Measurements from ENCODE around the gene ATP6AP1. TPM values are rescaled to one million over a fixed set of nuclear protein-coding genes. Genes with fewer than 3 reads are reported as not detected.

ATP6AP1 gene
- total and polyA plus RNA-seq, 2 of the 13 experiments (the other 11 are each of a cell fraction or from before 2014, with no cell fraction given) = 56.7 to 110 TPM

DNA sequence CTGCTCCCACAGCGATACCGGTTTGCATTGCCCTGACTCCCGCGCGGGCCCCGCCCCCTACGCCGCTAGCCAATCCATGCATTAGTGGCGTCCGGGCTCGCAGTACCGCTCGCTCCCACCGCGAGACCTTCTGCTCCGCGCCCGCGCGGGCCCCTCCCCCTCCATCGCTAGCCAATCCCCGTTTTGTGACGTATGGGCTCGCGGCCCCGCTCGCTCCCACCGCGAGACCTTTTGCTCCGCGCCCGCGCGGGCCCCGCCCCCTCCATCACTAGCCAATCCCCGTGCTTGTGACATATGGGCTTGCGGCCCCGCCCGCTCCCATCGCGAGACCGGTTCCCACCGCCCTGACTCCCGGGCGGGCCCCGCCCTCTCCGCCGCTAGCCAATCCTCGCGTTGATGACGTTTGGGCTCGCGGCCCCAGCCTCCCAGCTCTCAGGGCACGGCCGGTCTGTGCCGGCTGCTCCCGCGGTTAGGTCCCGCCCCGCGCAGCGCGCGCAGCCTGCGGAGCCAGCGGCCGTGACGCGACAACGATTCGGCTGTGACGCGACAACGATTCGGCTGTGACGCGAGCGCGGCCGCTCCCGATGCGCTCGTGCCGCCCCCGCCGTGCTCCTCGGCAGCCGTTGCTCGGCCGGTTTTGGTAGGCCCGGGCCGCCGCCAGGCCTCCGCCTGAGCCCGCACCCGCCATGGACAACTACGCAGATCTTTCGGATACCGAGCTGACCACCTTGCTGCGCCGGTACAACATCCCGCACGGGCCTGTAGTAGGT lies 49.5 kb upstream of the ATP6AP1 start, which contains the start of gene EMD (continued):
- TF ChIP-seq, protein P1, sequence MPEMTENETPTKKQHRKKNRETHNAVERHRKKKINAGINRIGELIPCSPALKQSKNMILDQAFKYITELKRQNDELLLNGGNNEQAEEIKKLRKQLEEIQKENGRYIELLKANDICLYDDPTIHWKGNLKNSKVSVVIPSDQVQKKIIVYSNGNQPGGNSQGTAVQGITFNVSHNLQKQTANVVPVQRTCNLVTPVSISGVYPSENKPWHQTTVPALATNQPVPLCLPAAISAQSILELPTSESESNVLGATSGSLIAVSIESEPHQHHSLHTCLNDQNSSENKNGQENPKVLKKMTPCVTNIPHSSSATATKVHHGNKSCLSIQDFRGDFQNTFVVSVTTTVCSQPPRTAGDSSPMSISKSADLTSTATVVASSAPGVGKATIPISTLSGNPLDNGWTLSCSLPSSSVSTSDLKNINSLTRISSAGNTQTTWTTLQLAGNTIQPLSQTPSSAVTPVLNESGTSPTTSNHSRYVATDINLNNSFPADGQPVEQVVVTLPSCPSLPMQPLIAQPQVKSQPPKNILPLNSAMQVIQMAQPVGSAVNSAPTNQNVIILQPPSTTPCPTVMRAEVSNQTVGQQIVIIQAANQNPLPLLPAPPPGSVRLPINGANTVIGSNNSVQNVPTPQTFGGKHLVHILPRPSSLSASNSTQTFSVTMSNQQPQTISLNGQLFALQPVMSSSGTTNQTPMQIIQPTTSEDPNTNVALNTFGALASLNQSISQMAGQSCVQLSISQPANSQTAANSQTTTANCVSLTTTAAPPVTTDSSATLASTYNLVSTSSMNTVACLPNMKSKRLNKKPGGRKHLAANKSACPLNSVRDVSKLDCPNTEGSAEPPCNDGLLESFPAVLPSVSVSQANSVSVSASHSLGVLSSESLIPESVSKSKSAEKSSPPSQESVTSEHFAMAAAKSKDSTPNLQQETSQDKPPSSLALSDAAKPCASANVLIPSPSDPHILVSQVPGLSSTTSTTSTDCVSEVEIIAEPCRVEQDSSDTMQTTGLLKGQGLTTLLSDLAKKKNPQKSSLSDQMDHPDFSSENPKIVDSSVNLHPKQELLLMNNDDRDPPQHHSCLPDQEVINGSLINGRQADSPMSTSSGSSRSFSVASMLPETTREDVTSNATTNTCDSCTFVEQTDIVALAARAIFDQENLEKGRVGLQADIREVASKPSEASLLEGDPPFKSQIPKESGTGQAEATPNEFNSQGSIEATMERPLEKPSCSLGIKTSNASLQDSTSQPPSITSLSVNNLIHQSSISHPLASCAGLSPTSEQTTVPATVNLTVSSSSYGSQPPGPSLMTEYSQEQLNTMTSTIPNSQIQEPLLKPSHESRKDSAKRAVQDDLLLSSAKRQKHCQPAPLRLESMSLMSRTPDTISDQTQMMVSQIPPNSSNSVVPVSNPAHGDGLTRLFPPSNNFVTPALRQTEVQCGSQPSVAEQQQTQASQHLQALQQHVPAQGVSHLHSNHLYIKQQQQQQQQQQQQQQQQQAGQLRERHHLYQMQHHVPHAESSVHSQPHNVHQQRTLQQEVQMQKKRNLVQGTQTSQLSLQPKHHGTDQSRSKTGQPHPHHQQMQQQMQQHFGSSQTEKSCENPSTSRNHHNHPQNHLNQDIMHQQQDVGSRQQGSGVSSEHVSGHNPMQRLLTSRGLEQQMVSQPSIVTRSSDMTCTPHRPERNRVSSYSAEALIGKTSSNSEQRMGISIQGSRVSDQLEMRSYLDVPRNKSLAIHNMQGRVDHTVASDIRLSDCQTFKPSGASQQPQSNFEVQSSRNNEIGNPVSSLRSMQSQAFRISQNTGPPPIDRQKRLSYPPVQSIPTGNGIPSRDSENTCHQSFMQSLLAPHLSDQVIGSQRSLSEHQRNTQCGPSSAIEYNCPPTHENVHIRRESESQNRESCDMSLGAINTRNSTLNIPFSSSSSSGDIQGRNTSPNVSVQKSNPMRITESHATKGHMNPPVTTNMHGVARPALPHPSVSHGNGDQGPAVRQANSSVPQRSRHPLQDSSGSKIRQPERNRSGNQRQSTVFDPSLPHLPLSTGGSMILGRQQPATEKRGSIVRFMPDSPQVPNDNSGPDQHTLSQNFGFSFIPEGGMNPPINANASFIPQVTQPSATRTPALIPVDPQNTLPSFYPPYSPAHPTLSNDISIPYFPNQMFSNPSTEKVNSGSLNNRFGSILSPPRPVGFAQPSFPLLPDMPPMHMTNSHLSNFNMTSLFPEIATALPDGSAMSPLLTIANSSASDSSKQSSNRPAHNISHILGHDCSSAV (CRISPR knock-in tag; IDR thresholded peaks at IDR 0.05; ENCODE audit: borderline replicate concordance) = no peak
- no peak for TF ChIP-seq TCF7L2 (IDR thresholded peaks at IDR 0.05; ENCODE audit: low read depth, low read length)
- no peak for TF ChIP-seq SMARCE1 (IDR thresholded peaks at IDR 0.05; ENCODE audit: borderline replicate concordance)
- TF ChIP-seq ZNF317 (CRISPR knock-in tag; IDR thresholded peaks at IDR 0.05) = no peak
- TF ChIP-seq ZBTB33 (CRISPR knock-in tag; IDR thresholded peaks at IDR 0.05) = no peak
- no peak for TF ChIP-seq MAFK (conservative IDR thresholded peaks at IDR 0.05 in 1 of 2, IDR thresholded peaks at IDR 0.05 in 1 of 2; ENCODE audit: low read length in 2 of 2)
- no peak for TF ChIP-seq ZNF891 (CRISPR knock-in tag; IDR thresholded peaks at IDR 0.05)
- no peak for TF ChIP-seq KDM5A (IDR thresholded peaks at IDR 0.05; ENCODE audit: borderline replicate concordance, low read length)
- TF ChIP-seq, protein P2, sequence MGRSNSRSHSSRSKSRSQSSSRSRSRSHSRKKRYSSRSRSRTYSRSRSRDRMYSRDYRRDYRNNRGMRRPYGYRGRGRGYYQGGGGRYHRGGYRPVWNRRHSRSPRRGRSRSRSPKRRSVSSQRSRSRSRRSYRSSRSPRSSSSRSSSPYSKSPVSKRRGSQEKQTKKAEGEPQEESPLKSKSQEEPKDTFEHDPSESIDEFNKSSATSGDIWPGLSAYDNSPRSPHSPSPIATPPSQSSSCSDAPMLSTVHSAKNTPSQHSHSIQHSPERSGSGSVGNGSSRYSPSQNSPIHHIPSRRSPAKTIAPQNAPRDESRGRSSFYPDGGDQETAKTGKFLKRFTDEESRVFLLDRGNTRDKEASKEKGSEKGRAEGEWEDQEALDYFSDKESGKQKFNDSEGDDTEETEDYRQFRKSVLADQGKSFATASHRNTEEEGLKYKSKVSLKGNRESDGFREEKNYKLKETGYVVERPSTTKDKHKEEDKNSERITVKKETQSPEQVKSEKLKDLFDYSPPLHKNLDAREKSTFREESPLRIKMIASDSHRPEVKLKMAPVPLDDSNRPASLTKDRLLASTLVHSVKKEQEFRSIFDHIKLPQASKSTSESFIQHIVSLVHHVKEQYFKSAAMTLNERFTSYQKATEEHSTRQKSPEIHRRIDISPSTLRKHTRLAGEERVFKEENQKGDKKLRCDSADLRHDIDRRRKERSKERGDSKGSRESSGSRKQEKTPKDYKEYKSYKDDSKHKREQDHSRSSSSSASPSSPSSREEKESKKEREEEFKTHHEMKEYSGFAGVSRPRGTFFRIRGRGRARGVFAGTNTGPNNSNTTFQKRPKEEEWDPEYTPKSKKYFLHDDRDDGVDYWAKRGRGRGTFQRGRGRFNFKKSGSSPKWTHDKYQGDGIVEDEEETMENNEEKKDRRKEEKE (IDR thresholded peaks at IDR 0.05) = no peak
- no peak for TF ChIP-seq SMAD9 (CRISPR knock-in tag; IDR thresholded peaks at IDR 0.05)
- TF ChIP-seq, protein P3, sequence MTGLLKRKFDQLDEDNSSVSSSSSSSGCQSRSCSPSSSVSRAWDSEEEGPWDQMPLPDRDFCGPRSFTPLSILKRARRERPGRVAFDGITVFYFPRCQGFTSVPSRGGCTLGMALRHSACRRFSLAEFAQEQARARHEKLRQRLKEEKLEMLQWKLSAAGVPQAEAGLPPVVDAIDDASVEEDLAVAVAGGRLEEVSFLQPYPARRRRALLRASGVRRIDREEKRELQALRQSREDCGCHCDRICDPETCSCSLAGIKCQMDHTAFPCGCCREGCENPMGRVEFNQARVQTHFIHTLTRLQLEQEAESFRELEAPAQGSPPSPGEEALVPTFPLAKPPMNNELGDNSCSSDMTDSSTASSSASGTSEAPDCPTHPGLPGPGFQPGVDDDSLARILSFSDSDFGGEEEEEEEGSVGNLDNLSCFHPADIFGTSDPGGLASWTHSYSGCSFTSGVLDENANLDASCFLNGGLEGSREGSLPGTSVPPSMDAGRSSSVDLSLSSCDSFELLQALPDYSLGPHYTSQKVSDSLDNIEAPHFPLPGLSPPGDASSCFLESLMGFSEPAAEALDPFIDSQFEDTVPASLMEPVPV (CRISPR knock-in tag; IDR thresholded peaks at IDR 0.05) = no peak
- no peak for TF ChIP-seq ZNF776 (CRISPR knock-in tag; IDR thresholded peaks at IDR 0.05)
- TF ChIP-seq ASH2L (IDR thresholded peaks at IDR 0.05; ENCODE audit: insufficient read length, low read depth, low read length) = no peak
